GM12878 (cell line): Measurements from ENCODE around the gene CDC42EP1. TPM values are rescaled to one million over a fixed set of nuclear protein-coding genes. Genes with fewer than 3 reads are reported as not detected.

Experiments used
- ATAC-seq: fragments of 200-7000 bp; cut with Tn5 transposase; 3 replicates; pipeline ENCODE4 v1.9.1; 2020; ENCODE audit warnings: mild to moderate bottlenecking, moderate library complexity
- BruUV-seq: library from RNA; stranded (reverse); fragments of 400-500 nt; replicated peaks from 2 replicates; lab custom pipeline; 2021; lab: Mats Ljungman, UMichigan
- CTCF ChIA-PET: fragments of 300-600 bp; sonication (Branson Sonifier 250); formaldehyde crosslinking; extraction: SDS; loops from one replicate; lab custom pipeline; 2021; ENCODE audit warnings: inconsistent platforms; lab: Yijun Ruan, JAX
- POLR2A ChIA-PET: fragments of 350-600 bp; formaldehyde crosslinking; extraction: SDS; loops from one replicate; lab custom pipeline; 2021; ENCODE audit warnings: inconsistent platforms; lab: Charles Lee
- RAD21 ChIA-PET: fragments of 300-600 bp; sonication (Branson Sonifier 250); formaldehyde crosslinking; loops from one replicate; lab custom pipeline; 2023; ENCODE audit warnings: antibody characterized with exemption; ENCODE audit not compliant: unreplicated experiment; lab: Charles Lee
- SMC1A ChIA-PET: fragments of 300-600 bp; sonication (Branson Sonifier 250); formaldehyde crosslinking; loops from one replicate; lab custom pipeline; 2023; ENCODE audit not compliant: unreplicated experiment, uncharacterized antibody; lab: Charles Lee
- DNase-seq: peaks from one replicate; pipeline ENCODE4 v3.0.0-alpha.2; 2011; ENCODE audit warnings: low read depth, low spot score
- FAIRE-seq: peaks from 3 replicates; lab custom pipeline; 2011; peaks lifted over from hg19 to GRCh38; lab: Jason Lieb, UNC
- H2AFZ ChIP-seq: 2 replicates; pipeline ENCODE4 v1.6.0; 2011; ENCODE audit warnings: low read depth, low read length, control low read depth; ENCODE audit not compliant: control insufficient read depth
- H3K27ac ChIP-seq: 2 replicates; pipeline ENCODE4 v1.5.1; 2011; ENCODE audit warnings: control low read depth; ENCODE audit not compliant: control insufficient read depth, insufficient read depth
- H3K27me3 ChIP-seq, 2 experiments: replicated peaks in 1 of 2; 2 replicates each; pipeline versions ENCODE4 v1.6.0 to v1.6.1; 2011; ENCODE audit warnings: low read length in 1 of 2; ENCODE audit not compliant: control insufficient read depth in 2 of 2, insufficient read depth in 2 of 2
- H3K36me3 ChIP-seq, 2 experiments: 2 replicates each; pipeline ENCODE4 v1.5.1; 2011; ENCODE audit warnings: low read length in 1 of 2; ENCODE audit not compliant: control insufficient read depth in 2 of 2, insufficient read depth in 2 of 2
- H3K4me1 ChIP-seq: 2 replicates; pipeline ENCODE4 v1.6.1; 2011; ENCODE audit warnings: mild to moderate bottlenecking, low read length, moderate library complexity, mixed read lengths; ENCODE audit not compliant: control insufficient read depth, insufficient read depth
- H3K4me2 ChIP-seq: 2 replicates; pipeline ENCODE4 v1.6.0; 2011; ENCODE audit warnings: control low read depth; ENCODE audit not compliant: control insufficient read depth, insufficient read depth
- H3K4me3 ChIP-seq: fragments of 200-600 bp; sonication (generic); 2 replicates; pipeline ENCODE4 v1.5.1; 2016
- H3K79me2 ChIP-seq: 2 replicates; pipeline ENCODE4 v1.6.0; 2011; ENCODE audit warnings: low read length; ENCODE audit not compliant: control insufficient read depth, insufficient read depth
- H3K9ac ChIP-seq: 2 replicates; pipeline ENCODE4 v1.8.0; 2011; ENCODE audit warnings: low read length, control low read depth, mixed read lengths; ENCODE audit not compliant: control insufficient read depth, insufficient read depth
- H3K9me3 ChIP-seq: replicated peaks from 3 replicates; pipeline ENCODE4 v1.5.1; 2011; ENCODE audit warnings: mild to moderate bottlenecking, low read length; ENCODE audit not compliant: control insufficient read depth, insufficient read depth
- H4K20me1 ChIP-seq: 2 replicates; pipeline ENCODE4 v1.6.0; 2011; ENCODE audit not compliant: control insufficient read depth, insufficient read depth
- CREB1 ChIP-seq: IDR thresholded peaks from 2 replicates; pipeline ENCODE4 v1.6.1; 2012; ENCODE audit warnings: low read depth, mild to moderate bottlenecking, inconsistent platforms
- E2F4 ChIP-seq: IDR thresholded peaks from 2 replicates; pipeline ENCODE4 v1.6.1; 2012; ENCODE audit warnings: low read depth, low read length, improper control_type of control experiment
- ETV6 ChIP-seq, 2 experiments: fragments of 450-650 bp in 1 of 2; IDR thresholded peaks in 1 of 2; conservative IDR thresholded peaks in 1 of 2; 2 replicates each; pipeline ENCODE4 v1.6.1; 2014; ENCODE audit warnings: antibody characterized with exemption in 1 of 2, borderline replicate concordance in 1 of 2, low read depth in 1 of 2, mild to moderate bottlenecking in 1 of 2, moderate library complexity in 1 of 2
- IRF4 ChIP-seq: IDR thresholded peaks from 2 replicates; pipeline ENCODE4 v1.6.1; 2011; ENCODE audit warnings: low read depth, low read length
- JUNB ChIP-seq: IDR thresholded peaks from 2 replicates; pipeline ENCODE4 v1.6.1; 2016; ENCODE audit warnings: antibody characterized with exemption, mild to moderate bottlenecking
- MXI1 ChIP-seq: fragments of 150-350 bp; IDR thresholded peaks from 2 replicates; pipeline ENCODE4 v1.6.1; 2011; ENCODE audit warnings: low read depth, mild to moderate bottlenecking, inconsistent platforms, low read length, improper control_type of control experiment
- NR2C2 ChIP-seq: IDR thresholded peaks from 2 replicates; pipeline ENCODE4 v1.6.1; 2011; ENCODE audit warnings: borderline replicate concordance, low read depth; ENCODE audit not compliant: control insufficient read depth, insufficient read length
- RAD51 ChIP-seq: fragments of 450-650 bp; IDR thresholded peaks from 2 replicates; pipeline ENCODE4 v1.6.1; 2016; ENCODE audit warnings: moderate library complexity, mild to moderate bottlenecking, inconsistent platforms
- RELA ChIP-seq: fragments of 450-650 bp; IDR thresholded peaks from 2 replicates; pipeline ENCODE4 v1.8.0; 2014; ENCODE audit warnings: borderline replicate concordance; ENCODE audit not compliant: partially characterized antibody
- SIN3A ChIP-seq: IDR thresholded peaks from 2 replicates; pipeline ENCODE4 v1.6.1; 2012; ENCODE audit warnings: low read depth, low read length, improper control_type of control experiment
- SUZ12 ChIP-seq: fragments of 200-600 bp; sonication (generic); IDR thresholded peaks from one replicate; pipeline ENCODE4 v1.6.1; 2018; ENCODE audit warnings: antibody characterized with exemption, mild to moderate bottlenecking; ENCODE audit not compliant: unreplicated experiment
- WGBS: methylation state at CpG from one replicate; pipeline ENCODE4 v1.1.6; 2016; ENCODE audit warnings: low lambda C conversion rate; ENCODE audit not compliant: insufficient replicate concordance, insufficient coverage; ENCODE audit errors: missing lambda C conversion rate; 5-methylcytosine and 5-hydroxymethylcytosine counted together
- in situ Hi-C: fragments of 300-500 bp; cut with MboI; formaldehyde crosslinking; loops from 9 replicates; pipeline ENCODE4 v1.14.3; 2018; ENCODE audit warnings: mixed read lengths
- intact Hi-C: fragments of 100-400 bp; cut with micrococcal nuclease; formaldehyde crosslinking; loops from one replicate; pipeline ENCODE4 v1.14.2; 2022; ENCODE audit not compliant: unreplicated experiment
- polyA plus RNA-seq, 11 experiments: library from polyadenylated mRNA; depleted of rRNA in 4 of 11; unstranded in 6 of 11; stranded (reverse) in 5 of 11; fragments of >200 nt; fragmentation: Nextera tagmentation in 4 of 11; fragmentation: Illumina TruSeq in 1 of 11; extraction: Ambion mirVana in 4 of 11; extraction: Trizol in 1 of 11; gene quantifications; 1 replicate in 1 of 11; 2 replicates in 10 of 11; pipeline versions ENCODE4 v1.2.1 to v1.2.3, GENCODE V29; 2011 to 2016; ENCODE audit warnings: inconsistent platforms in 2 of 11, missing spikeins in 2 of 11, low read depth in 1 of 11
- total RNA-seq, 4 experiments: library from RNA; depleted of rRNA in 3 of 4; stranded (reverse); fragments of >200 nt in 3 of 4; fragmentation: Illumina TruSeq in 1 of 4; extraction: Trizol in 1 of 4; gene quantifications; 2 replicates each; pipeline versions ENCODE4 v1.2.1 to v1.2.3, GENCODE V29; 2013 to 2021
- TF ChIP-seq, protein P1 (sequence below): IDR thresholded peaks from 2 replicates; pipeline ENCODE4 v1.6.1; 2011; ENCODE audit warnings: borderline replicate concordance, low read depth, mild to moderate bottlenecking, moderate library complexity, mixed read lengths, low read length; ENCODE audit not compliant: insufficient read depth; ENCODE audit errors: extremely low read length

Gene CDC42EP1
- total and polyA plus RNA-seq, 10 of the 15 experiments (the other 5 are each of a cell fraction or from before 2014, with no cell fraction given): 0.04 to 0.33 (median 0.09) TPM; not detected in 7

GRCh38 chr22:37616201-37617083, 56.2 kb downstream of the CDC42EP1 start:
- H3K4me3 ChIP-seq: no peak overlapping the region
- CTCF ChIA-PET: interaction anchor here (0.7 to 14.9 kb wide), 7 partner anchors 8 to 65 kb away, joined by 3 to 275 read pairs (median 4); partner anchors contain the start of genes LGALS1, NOL12 and SH3BP1
- H4K20me1 ChIP-seq: no peaks in the 10 kb centered on the region
- no peak overlapping the region for H3K4me2 ChIP-seq
- RAD21 ChIA-PET: interaction anchor here (0.9 kb wide), 1 partner anchor 42 kb away, joined by 3 read pairs; the partner anchor contains the start of gene PDXP
- 84% methylated on average over 27 of the region's 27 CpGs for WGBS
- FAIRE-seq (no peak), DNase-seq (no peak), ATAC-seq (peak; percentile 27; the same call in 2 of the 3 replicates)
- BruUV-seq: no TSS peak
- SMC1A ChIA-PET: interaction anchor here (1.1 kb wide), 1 partner anchor 8 kb away, joined by 3 read pairs; the partner anchor contains the start of gene GGA1
- POLR2A ChIA-PET: interaction anchor here (0.6 to 0.9 kb wide), 2 partner anchors 10 to 45 kb away, joined by 4 to 5 read pairs; no protein-coding TSS in a partner anchor
- intact Hi-C loops: no loop called here
- H3K27me3 ChIP-seq: no peaks in the 10 kb centered on the region
- no peak overlapping the region for H3K9ac ChIP-seq
- H3K36me3 ChIP-seq: peaks cover 13 to 24% of the 10 kb centered on the region in 2 experiments
- H3K27ac ChIP-seq: no peak overlapping the region
- H3K79me2 ChIP-seq: peaks cover 7% of the 10 kb centered on the region
- no peaks in the 10 kb centered on the region for H3K9me3 ChIP-seq
- peaks cover 6% of the 10 kb centered on the region for H3K4me1 ChIP-seq
- H2AFZ ChIP-seq: no peak overlapping the region
- in situ Hi-C loops: no loop called here
- TF ChIP-seq CREB1 (0 out of 2 replicates have a peak, but pooled peaks have one; percentile 40), IRF4 (no peak)

DNA sequence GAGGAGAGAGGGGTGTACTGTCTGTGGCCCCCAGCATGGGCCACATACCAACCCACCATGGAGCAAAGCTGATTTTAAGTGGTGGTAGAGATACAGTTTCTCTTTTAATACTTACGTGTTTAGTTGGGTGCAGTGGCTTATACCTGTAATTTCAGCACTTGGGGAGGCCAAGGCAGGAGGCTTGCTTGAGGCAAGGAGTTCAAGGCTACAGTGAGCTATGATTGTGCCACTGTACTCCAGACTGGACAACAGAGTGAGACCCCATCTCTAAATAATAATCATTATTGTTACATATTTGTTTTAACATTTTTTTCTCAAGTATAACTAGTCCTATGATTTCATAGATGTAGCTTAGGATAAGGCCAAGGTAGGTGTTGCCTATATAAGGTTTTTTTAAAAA, 57.2 kb downstream of the CDC42EP1 start:
- FAIRE-seq (no peak), DNase-seq (no peak), ATAC-seq (no peak)
- ChIA-PET POLR2A (interaction anchor here (0.9 to 1.2 kb wide), 2 partner anchors 9 to 10 kb away, joined by 3 to 4 read pairs; no protein-coding TSS in a partner anchor), CTCF (interaction anchor here (1.0 to 14.9 kb wide), 6 partner anchors 9 to 63 kb away, joined by 4 to 275 read pairs (median 6); partner anchors contain the start of genes GGA1, LGALS1, NOL12 and SH3BP1), SMC1A (interaction anchor here (1.0 kb wide), 1 partner anchor 9 kb away, joined by 5 read pairs; no protein-coding TSS in a partner anchor), RAD21 (interaction anchor here (1.8 kb wide), 1 partner anchor 9 kb away, joined by 10 read pairs; the partner anchor contains the start of gene GGA1)
- Histone ChIP-seq H3K27ac (no peak overlapping the region), H3K9me3 (no peaks in the 10 kb centered on the region), H3K4me1 (peaks cover 6% of the 10 kb centered on the region), H4K20me1 (no peaks in the 10 kb centered on the region), H3K36me3 (peaks cover 13 to 24% of the 10 kb centered on the region in 2 experiments), H3K9ac (no peak overlapping the region), H3K27me3 (no peaks in the 10 kb centered on the region), H3K4me3 (no peak overlapping the region), H2AFZ (no peak overlapping the region), H3K79me2 (peaks cover 4% of the 10 kb centered on the region), H3K4me2 (no peak overlapping the region)
- in situ Hi-C loops: no loop called here
- intact Hi-C loops: no loop called here
- 73% methylated on average over 1 of the region's 1 CpG for WGBS
- BruUV-seq: no TSS peak
- TF ChIP-seq SIN3A (no peak), SUZ12 (no peak), MXI1 (no peak), RAD51 (no peak), ETV6 (conservative IDR thresholded peaks at IDR 0.05 in 1 of 2, IDR thresholded peaks at IDR 0.05 in 1 of 2; ENCODE audit: borderline replicate concordance in 1 of 2, low read depth in 1 of 2) (no peak), JUNB (no peak), NR2C2 (no peak), RELA (no peak), E2F4 (no peak)
- TF ChIP-seq, protein P1, sequence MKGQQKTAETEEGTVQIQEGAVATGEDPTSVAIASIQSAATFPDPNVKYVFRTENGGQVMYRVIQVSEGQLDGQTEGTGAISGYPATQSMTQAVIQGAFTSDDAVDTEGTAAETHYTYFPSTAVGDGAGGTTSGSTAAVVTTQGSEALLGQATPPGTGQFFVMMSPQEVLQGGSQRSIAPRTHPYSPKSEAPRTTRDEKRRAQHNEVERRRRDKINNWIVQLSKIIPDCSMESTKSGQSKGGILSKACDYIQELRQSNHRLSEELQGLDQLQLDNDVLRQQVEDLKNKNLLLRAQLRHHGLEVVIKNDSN: no peak
